ENCODE results near the gene LRP1. TPM values are rescaled to one million over a fixed set of nuclear protein-coding genes. Genes with fewer than 3 reads are reported as not detected.

The LRP1 gene
- polyA plus RNA-seq, 1 donor (not counting 4 experiments of a cell fraction or from before 2014, with no cell fraction given) = 4.9 TPM

DNA sequence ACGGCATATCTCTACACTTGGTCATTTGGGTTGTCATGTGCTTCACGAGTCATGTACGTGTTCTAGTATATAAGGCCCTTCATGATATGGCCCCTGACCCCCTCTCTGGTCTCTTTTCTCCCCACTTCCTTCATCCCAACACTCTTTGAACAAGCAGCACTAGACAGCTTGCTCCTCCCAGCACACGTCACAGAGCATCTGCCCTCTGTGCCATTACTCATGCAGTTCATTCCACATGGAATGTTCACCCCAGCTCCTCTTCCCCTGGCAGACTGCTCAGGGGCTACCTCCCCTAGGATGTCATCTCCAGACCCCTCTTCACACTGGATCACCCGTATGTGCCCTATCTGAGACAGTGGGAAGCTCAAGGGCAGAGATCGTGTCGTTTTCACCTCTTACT is 33.2 kb downstream of the LRP1 start:
- Histone ChIP-seq H2AFZ (ENCODE audit: control insufficient read depth, low read length) (no peak overlapping the region), H3K27ac (ENCODE audit: control insufficient read depth, insufficient read depth, low read length) (no peak overlapping the region), H3K27me3 (ENCODE audit: control insufficient read depth, extremely low read depth, insufficient read depth, low read length) (no peaks in the 10 kb centered on the region), H3K4me2 (ENCODE audit: control insufficient read depth, extremely low read depth, insufficient read depth, low read depth, low read length) (no peak overlapping the region), H3K79me2 (ENCODE audit: control insufficient read depth, insufficient read depth, low read length) (no peaks in the 10 kb centered on the region), H3K9me1 (ENCODE audit: control insufficient read depth, extremely low read depth, insufficient read depth, low read length) (no peaks in the 10 kb centered on the region), H3K9me3 (ENCODE audit: control insufficient read depth, low read depth, low read length) (no peaks in the 10 kb centered on the region), H3K9ac (ENCODE audit: control insufficient read depth, extremely low read depth, insufficient read depth, low read length) (no peak overlapping the region), H3K36me3 (ENCODE audit: control insufficient read depth in 2 of 2, extremely low read depth in 1 of 2, insufficient read depth in 2 of 2, low read length in 2 of 2) (peaks cover 0 to 17% of the 10 kb centered on the region in 2 experiments), H4K20me1 (ENCODE audit: control insufficient read depth, extremely low read depth, insufficient read depth, low read length) (no peaks in the 10 kb centered on the region), H3K4me1 (ENCODE audit: control insufficient read depth, extremely low read depth, insufficient read depth, low read length) (peaks cover 15% of the 10 kb centered on the region), H3K4me3 (ENCODE audit: control insufficient read depth in 2 of 3, extremely low read depth in 1 of 3, insufficient read depth in 2 of 3, low read depth in 1 of 3, low read length in 3 of 3) (no peak overlapping the region)
- FAIRE-seq (no peak), DNase-seq (ENCODE audit: low read depth, low spot score) (no peak)
- dilution Hi-C loops (cut with MboI; ENCODE audit: extremely low pct_ligation_motif_present, low sequenced_read_pairs) = no loop called here
- TF ChIP-seq, protein P1, sequence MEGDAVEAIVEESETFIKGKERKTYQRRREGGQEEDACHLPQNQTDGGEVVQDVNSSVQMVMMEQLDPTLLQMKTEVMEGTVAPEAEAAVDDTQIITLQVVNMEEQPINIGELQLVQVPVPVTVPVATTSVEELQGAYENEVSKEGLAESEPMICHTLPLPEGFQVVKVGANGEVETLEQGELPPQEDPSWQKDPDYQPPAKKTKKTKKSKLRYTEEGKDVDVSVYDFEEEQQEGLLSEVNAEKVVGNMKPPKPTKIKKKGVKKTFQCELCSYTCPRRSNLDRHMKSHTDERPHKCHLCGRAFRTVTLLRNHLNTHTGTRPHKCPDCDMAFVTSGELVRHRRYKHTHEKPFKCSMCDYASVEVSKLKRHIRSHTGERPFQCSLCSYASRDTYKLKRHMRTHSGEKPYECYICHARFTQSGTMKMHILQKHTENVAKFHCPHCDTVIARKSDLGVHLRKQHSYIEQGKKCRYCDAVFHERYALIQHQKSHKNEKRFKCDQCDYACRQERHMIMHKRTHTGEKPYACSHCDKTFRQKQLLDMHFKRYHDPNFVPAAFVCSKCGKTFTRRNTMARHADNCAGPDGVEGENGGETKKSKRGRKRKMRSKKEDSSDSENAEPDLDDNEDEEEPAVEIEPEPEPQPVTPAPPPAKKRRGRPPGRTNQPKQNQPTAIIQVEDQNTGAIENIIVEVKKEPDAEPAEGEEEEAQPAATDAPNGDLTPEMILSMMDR (optimal IDR thresholded peaks at IDR 0.05 in 1 of 3, IDR thresholded peaks at IDR 0.05 in 1 of 3, conservative IDR thresholded peaks at IDR 0.05 in 1 of 3; ENCODE audit: extremely low read depth in 1 of 3, insufficient read depth in 2 of 3, low read length in 3 of 3) = no peak
- TF ChIP-seq EZH2 (IDR thresholded peaks at IDR 0.05; ENCODE audit: low read length) = no peak

DNA sequence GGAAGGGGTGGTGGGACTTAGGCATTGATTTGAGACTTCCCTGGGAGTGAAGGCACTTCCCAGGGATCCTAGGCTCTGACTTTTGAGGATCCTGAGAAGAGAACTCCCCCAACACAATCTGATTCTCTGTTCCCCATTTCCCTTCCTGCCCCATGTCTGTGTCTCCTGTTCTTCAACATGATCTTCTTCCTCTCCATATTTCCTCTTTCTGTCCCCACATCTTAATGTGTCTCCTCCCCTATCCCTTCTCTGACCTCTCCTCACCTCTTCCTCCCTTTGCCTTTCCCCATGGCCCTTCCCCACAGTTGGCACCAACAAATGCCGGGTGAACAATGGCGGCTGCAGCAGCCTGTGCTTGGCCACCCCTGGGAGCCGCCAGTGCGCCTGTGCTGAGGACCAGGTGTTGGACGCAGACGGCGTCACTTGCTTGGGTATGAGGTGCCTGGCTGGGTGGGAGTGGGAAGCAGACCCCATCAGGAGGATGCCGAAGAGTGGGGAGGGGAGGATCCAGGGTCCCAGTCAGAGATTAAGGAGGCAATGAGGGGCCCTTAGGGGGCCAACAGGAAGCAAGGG is 34.4 kb downstream of the LRP1 start:
- Histone ChIP-seq H3K27ac (ENCODE audit: control insufficient read depth, insufficient read depth, low read length) (no peak overlapping the region), H3K9me1 (ENCODE audit: control insufficient read depth, extremely low read depth, insufficient read depth, low read length) (no peaks in the 10 kb centered on the region), H3K27me3 (ENCODE audit: control insufficient read depth, extremely low read depth, insufficient read depth, low read length) (no peaks in the 10 kb centered on the region), H3K36me3 (ENCODE audit: control insufficient read depth in 2 of 2, extremely low read depth in 1 of 2, insufficient read depth in 2 of 2, low read length in 2 of 2) (peaks cover 0 to 18% of the 10 kb centered on the region in 2 experiments), H3K4me1 (ENCODE audit: control insufficient read depth, extremely low read depth, insufficient read depth, low read length) (peaks cover 25% of the 10 kb centered on the region), H3K4me3 (ENCODE audit: control insufficient read depth in 2 of 3, extremely low read depth in 1 of 3, insufficient read depth in 2 of 3, low read depth in 1 of 3, low read length in 3 of 3) (no peak overlapping the region), H3K79me2 (ENCODE audit: control insufficient read depth, insufficient read depth, low read length) (no peaks in the 10 kb centered on the region), H3K9me3 (ENCODE audit: control insufficient read depth, low read depth, low read length) (no peaks in the 10 kb centered on the region), H3K9ac (ENCODE audit: control insufficient read depth, extremely low read depth, insufficient read depth, low read length) (no peak overlapping the region), H3K4me2 (ENCODE audit: control insufficient read depth, extremely low read depth, insufficient read depth, low read depth, low read length) (no peak overlapping the region), H4K20me1 (ENCODE audit: control insufficient read depth, extremely low read depth, insufficient read depth, low read length) (no peaks in the 10 kb centered on the region), H2AFZ (ENCODE audit: control insufficient read depth, low read length) (no peak overlapping the region)
- TF ChIP-seq, protein P1 (optimal IDR thresholded peaks at IDR 0.05 in 1 of 3, IDR thresholded peaks at IDR 0.05 in 1 of 3, conservative IDR thresholded peaks at IDR 0.05 in 1 of 3; ENCODE audit: extremely low read depth in 1 of 3, insufficient read depth in 2 of 3, low read length in 3 of 3) = no peak
- TF ChIP-seq EZH2 (IDR thresholded peaks at IDR 0.05; ENCODE audit: low read length) = no peak
- DNase-seq (ENCODE audit: low read depth, low spot score) = no peak
- FAIRE-seq = no peak
- dilution Hi-C loops (cut with MboI; ENCODE audit: extremely low pct_ligation_motif_present, low sequenced_read_pairs) = no loop called here
